ENCODE results near the gene ZNF722. TPM values are rescaled to one million over a fixed set of nuclear protein-coding genes. Genes with fewer than 3 reads are reported as not detected.
"Not testable (repeated sequence)": the region's sequence is repeated elsewhere in the genome, so short reads cannot be mapped to it uniquely, and the experiment has no call there.

The ZNF722 gene
- polyA plus RNA-seq (2013, experiment 1 of 2) = not detected
- polyA plus RNA-seq (2013, experiment 2 of 2) = not detected

DNA sequence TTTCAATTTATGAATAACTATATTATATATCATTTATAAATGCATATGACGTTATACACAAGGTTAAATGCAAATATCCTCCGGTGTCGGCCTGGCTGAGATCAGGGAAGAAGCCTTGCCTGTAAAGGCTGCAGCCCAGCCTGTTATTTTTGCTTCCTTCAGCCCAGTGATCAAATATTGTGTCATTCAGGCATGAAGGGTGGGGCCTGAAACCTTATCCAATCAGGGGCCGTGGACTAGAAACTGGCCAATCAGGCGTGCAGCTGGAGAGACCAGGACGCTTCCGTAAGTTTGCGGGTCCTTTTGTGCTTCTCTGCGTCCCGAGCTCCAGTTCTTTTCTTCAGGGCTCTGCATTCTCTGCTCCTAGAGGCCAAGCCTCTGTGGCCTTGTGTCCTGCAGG, at the start of gene ZNF722:
Gene ZNF722 (plus strand): TSS at position 301 of the 400 bp plus-strand sequence. CDS start 113 bp downstream, outside the sequence.
- Histone ChIP-seq H2BK120ac (ENCODE audit: low read depth, low read length) (no peak within 1 kb of the TSS), H3K36me3 (ENCODE audit: control insufficient read depth in 1 of 2, insufficient read depth in 2 of 2, low read depth in 1 of 2, low read length in 2 of 2) (no peaks in the 10 kb centered on the region), H2AK5ac (ENCODE audit: low read length, severe bottlenecking) (no peak within 1 kb of the TSS), H3K18ac (ENCODE audit: low read depth in 1 of 2, low read length in 2 of 2) (no peak within 1 kb of the TSS), H3K79me1 (replicated peaks; ENCODE audit: low read length, poor library complexity, severe bottlenecking) (no peaks in the 10 kb centered on the region), H2AFZ (ENCODE audit: low read depth, low read length) (no peak within 1 kb of the TSS), H2BK5ac (ENCODE audit: low read depth, low read length, poor library complexity, severe bottlenecking) (no peak within 1 kb of the TSS), H3K9me3 (ENCODE audit: control insufficient read depth, low read length) (peaks cover 46% of the 10 kb centered on the region), H3K4ac (ENCODE audit: low read depth in 1 of 2, low read length in 2 of 2) (no peak within 1 kb of the TSS), H2BK12ac (ENCODE audit: low read length in 2 of 2) (no peak within 1 kb of the TSS), H4K8ac (ENCODE audit: low read length) (no peak within 1 kb of the TSS), H3K4me1 (ENCODE audit: control insufficient read depth, insufficient read depth, low read depth, low read length) (no peaks in the 10 kb centered on the region), H3K14ac (ENCODE audit: low read length in 2 of 2) (no peak within 1 kb of the TSS), H2BK15ac (ENCODE audit: low read depth, poor library complexity, severe bottlenecking) (no peak within 1 kb of the TSS), H3K4me2 (ENCODE audit: low read length, poor library complexity, severe bottlenecking) (no peak within 1 kb of the TSS), H3K4me3 (ENCODE audit: insufficient read depth in 1 of 2, low read depth in 1 of 2, low read length in 2 of 2) (no peak within 1 kb of the TSS), H3K27me3 (ENCODE audit: control insufficient read depth in 1 of 2, insufficient read depth in 1 of 2, low read length in 2 of 2) (no peaks in the 10 kb centered on the region), H3K23ac (ENCODE audit: low read length in 2 of 2) (no peak within 1 kb of the TSS), H4K91ac (ENCODE audit: low read length) (no peak within 1 kb of the TSS), H3K9ac (ENCODE audit: low read length) (no peak within 1 kb of the TSS), H3K27ac (ENCODE audit: low read length, poor library complexity, severe bottlenecking) (no peak within 1 kb of the TSS)
- 83% methylated on average over 10 of the region's 10 CpGs for WGBS
- DNase-seq = no peak

DNA sequence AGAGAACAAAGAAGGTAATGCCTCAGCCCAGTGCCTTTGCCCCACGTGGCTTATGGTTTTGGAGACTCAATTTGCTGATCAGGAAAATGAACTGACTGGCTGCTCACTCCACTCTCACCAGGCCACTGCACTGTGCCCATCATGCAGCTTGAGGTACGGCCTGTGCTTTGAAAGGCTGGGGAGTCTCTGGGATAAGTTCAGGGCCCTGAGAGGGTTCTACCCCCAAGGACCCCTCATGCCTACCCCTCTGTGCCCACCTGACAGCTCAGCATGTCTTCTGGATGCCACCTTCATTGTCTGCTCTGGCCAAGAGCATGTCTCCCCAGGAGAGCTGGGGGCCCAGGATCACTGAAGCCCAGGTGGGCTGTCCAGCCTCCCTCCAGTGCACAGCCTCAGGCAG, 45.5 kb upstream of the ZNF722 start:
- 36% methylated on average over 2 of the region's 2 CpGs for WGBS
- H3K9me3 ChIP-seq (ENCODE audit: control insufficient read depth, low read length) = peaks cover 45% of the 10 kb centered on the region
- no peak overlapping the region for H2AFZ ChIP-seq (ENCODE audit: low read depth, low read length)
- no peak overlapping the region for H2AK5ac ChIP-seq (ENCODE audit: low read length, severe bottlenecking)
- no peak overlapping the region for H2BK5ac ChIP-seq (ENCODE audit: low read depth, low read length, poor library complexity, severe bottlenecking)
- H3K18ac ChIP-seq (ENCODE audit: low read depth in 1 of 2, low read length in 2 of 2) = no peak overlapping the region
- no peak overlapping the region for H3K9ac ChIP-seq (ENCODE audit: low read length)
- H3K27ac ChIP-seq (ENCODE audit: low read length, poor library complexity, severe bottlenecking) = no peak overlapping the region
- DNase-seq = no peak
- no peaks in the 10 kb centered on the region for H3K4me1 ChIP-seq (ENCODE audit: control insufficient read depth, insufficient read depth, low read depth, low read length)
- H2BK120ac ChIP-seq (ENCODE audit: low read depth, low read length) = no peak overlapping the region
- no peaks in the 10 kb centered on the region for H3K36me3 ChIP-seq (ENCODE audit: control insufficient read depth in 1 of 2, insufficient read depth in 2 of 2, low read depth in 1 of 2, low read length in 2 of 2)
- no peak overlapping the region for H3K14ac ChIP-seq (ENCODE audit: low read length in 2 of 2)
- H4K8ac ChIP-seq (ENCODE audit: low read length) = no peak overlapping the region
- no peaks in the 10 kb centered on the region for H3K79me1 ChIP-seq (replicated peaks; ENCODE audit: low read length, poor library complexity, severe bottlenecking)
- no peak overlapping the region for H3K4me3 ChIP-seq (ENCODE audit: insufficient read depth in 1 of 2, low read depth in 1 of 2, low read length in 2 of 2)
- no peak overlapping the region for H2BK15ac ChIP-seq (ENCODE audit: low read depth, poor library complexity, severe bottlenecking)
- H2BK12ac ChIP-seq (ENCODE audit: low read length in 2 of 2) = no peak overlapping the region
- H3K27me3 ChIP-seq (ENCODE audit: control insufficient read depth in 1 of 2, insufficient read depth in 1 of 2, low read length in 2 of 2) = no peaks in the 10 kb centered on the region
- H4K91ac ChIP-seq (ENCODE audit: low read length) = no peak overlapping the region
- no peak overlapping the region for H3K23ac ChIP-seq (ENCODE audit: low read length in 2 of 2)
- H3K4me2 ChIP-seq (ENCODE audit: low read length, poor library complexity, severe bottlenecking) = no peak overlapping the region
- H3K4ac ChIP-seq (ENCODE audit: low read depth in 1 of 2, low read length in 2 of 2) = no peak overlapping the region

DNA sequence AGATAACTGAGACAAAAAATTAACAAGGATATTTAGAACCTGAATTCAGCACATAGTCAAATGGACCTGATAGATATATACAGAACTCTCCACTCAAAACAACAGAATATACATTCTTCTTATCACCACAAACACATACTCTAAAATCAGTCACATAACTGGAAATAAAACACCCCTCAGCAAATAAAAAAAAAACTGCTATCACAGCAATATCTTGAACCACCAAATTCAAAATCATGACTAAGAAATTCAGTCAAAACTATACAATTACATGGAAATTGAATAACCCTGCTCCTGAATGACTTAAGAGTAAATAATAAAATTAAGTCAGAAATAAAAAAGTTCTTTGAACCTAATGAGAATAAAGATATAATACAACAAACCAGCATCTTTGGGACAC, 30.0 kb upstream of the ZNF722 start:
- H2AK5ac ChIP-seq (ENCODE audit: low read length, severe bottlenecking) = no peak overlapping the region
- no peaks in the 10 kb centered on the region for H3K36me3 ChIP-seq (ENCODE audit: control insufficient read depth in 1 of 2, insufficient read depth in 2 of 2, low read depth in 1 of 2, low read length in 2 of 2)
- H3K14ac ChIP-seq (ENCODE audit: low read length in 2 of 2) = no peak overlapping the region
- no peaks in the 10 kb centered on the region for H3K79me1 ChIP-seq (replicated peaks; ENCODE audit: low read length, poor library complexity, severe bottlenecking)
- no peak overlapping the region for H4K8ac ChIP-seq (ENCODE audit: low read length)
- H2BK12ac ChIP-seq (ENCODE audit: low read length in 2 of 2) = no peak overlapping the region
- H2BK5ac ChIP-seq (ENCODE audit: low read depth, low read length, poor library complexity, severe bottlenecking) = no peak overlapping the region
- H4K91ac ChIP-seq (ENCODE audit: low read length) = no peak overlapping the region
- no peak overlapping the region for H2BK120ac ChIP-seq (ENCODE audit: low read depth, low read length)
- no peak overlapping the region for H3K9ac ChIP-seq (ENCODE audit: low read length)
- H3K4me1 ChIP-seq (ENCODE audit: control insufficient read depth, insufficient read depth, low read depth, low read length) = no peaks in the 10 kb centered on the region
- H3K23ac ChIP-seq (ENCODE audit: low read length in 2 of 2) = no peak overlapping the region
- H3K9me3 ChIP-seq (ENCODE audit: control insufficient read depth, low read length) = peaks cover 56% of the 10 kb centered on the region
- H3K27me3 ChIP-seq (ENCODE audit: control insufficient read depth in 1 of 2, insufficient read depth in 1 of 2, low read length in 2 of 2) = no peaks in the 10 kb centered on the region
- no peak overlapping the region for H3K4me2 ChIP-seq (ENCODE audit: low read length, poor library complexity, severe bottlenecking)
- H2AFZ ChIP-seq (ENCODE audit: low read depth, low read length) = no peak overlapping the region
- H2BK15ac ChIP-seq (ENCODE audit: low read depth, poor library complexity, severe bottlenecking) = no peak overlapping the region
- H3K4ac ChIP-seq (ENCODE audit: low read depth in 1 of 2, low read length in 2 of 2) = no peak overlapping the region
- no peak overlapping the region for H3K4me3 ChIP-seq (ENCODE audit: insufficient read depth in 1 of 2, low read depth in 1 of 2, low read length in 2 of 2)
- DNase-seq = no peak
- no peak overlapping the region for H3K27ac ChIP-seq (ENCODE audit: low read length, poor library complexity, severe bottlenecking)
- H3K18ac ChIP-seq (ENCODE audit: low read depth in 1 of 2, low read length in 2 of 2) = no peak overlapping the region

DNA sequence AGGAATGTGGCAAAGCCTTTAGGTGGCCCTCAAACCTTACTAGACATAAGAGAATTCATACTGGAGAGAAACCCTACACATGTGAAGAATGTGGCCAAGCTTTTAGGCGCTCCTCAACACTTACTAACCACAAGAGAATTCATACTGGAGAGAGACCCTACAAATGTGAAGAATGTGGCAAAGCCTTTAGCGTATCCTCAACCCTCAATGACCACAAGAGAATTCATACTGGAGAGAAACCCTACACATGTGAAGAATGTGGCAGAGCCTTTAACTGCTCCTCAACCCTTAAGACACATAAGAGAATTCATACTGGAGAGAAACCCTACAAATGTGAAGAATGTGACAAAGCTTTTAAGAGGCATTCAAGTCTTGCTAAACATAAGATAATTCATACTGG, 16.8 kb downstream of the ZNF722 start:
- H4K91ac ChIP-seq (ENCODE audit: low read length); H2BK12ac ChIP-seq (ENCODE audit: low read length in 2 of 2); H4K8ac ChIP-seq (ENCODE audit: low read length); H2AFZ ChIP-seq (ENCODE audit: low read depth, low read length); H2BK15ac ChIP-seq (ENCODE audit: low read depth, poor library complexity, severe bottlenecking); H2AK5ac ChIP-seq (ENCODE audit: low read length, severe bottlenecking); H3K4ac ChIP-seq (ENCODE audit: low read depth in 1 of 2, low read length in 2 of 2); H3K4me3 ChIP-seq (ENCODE audit: insufficient read depth in 1 of 2, low read depth in 1 of 2, low read length in 2 of 2); H3K27ac ChIP-seq (ENCODE audit: low read length, poor library complexity, severe bottlenecking); H3K4me1 ChIP-seq (ENCODE audit: control insufficient read depth, insufficient read depth, low read depth, low read length); H3K23ac ChIP-seq (ENCODE audit: low read length in 2 of 2); H3K36me3 ChIP-seq (ENCODE audit: control insufficient read depth in 1 of 2, insufficient read depth in 2 of 2, low read depth in 1 of 2, low read length in 2 of 2); H3K27me3 ChIP-seq (ENCODE audit: control insufficient read depth in 1 of 2, insufficient read depth in 1 of 2, low read length in 2 of 2); H2BK120ac ChIP-seq (ENCODE audit: low read depth, low read length); DNase-seq; H3K14ac ChIP-seq (ENCODE audit: low read length in 2 of 2); H3K9ac ChIP-seq (ENCODE audit: low read length); H3K4me2 ChIP-seq (ENCODE audit: low read length, poor library complexity, severe bottlenecking); H3K18ac ChIP-seq (ENCODE audit: low read depth in 1 of 2, low read length in 2 of 2); H3K79me1 ChIP-seq (replicated peaks; ENCODE audit: low read length, poor library complexity, severe bottlenecking); H2BK5ac ChIP-seq (ENCODE audit: low read depth, low read length, poor library complexity, severe bottlenecking): not testable (repeated sequence)
- WGBS = 58% methylated on average over 2 of the region's 2 CpGs
- peaks cover 58% of the 10 kb centered on the region for H3K9me3 ChIP-seq (ENCODE audit: control insufficient read depth, low read length)
